GM18907 (cell line): ENCODE results near the gene HOXD8.

Source experiments
- ATAC-seq: cut with Tn5 transposase; IDR thresholded peaks from one replicate; pipeline ENCODE4 v1.9.1; 2021; ENCODE audit warnings: mild to moderate bottlenecking, moderate library complexity; ENCODE audit not compliant: unreplicated experiment

The HOXD8 gene

GRCh38 chr2:176114930-176115625, 14.4 kb upstream of the HOXD8 start:
- ATAC-seq: no peak

GRCh38 chr2:176115883-176116813, 13.4 kb upstream of the HOXD8 start, which contains the start of gene HOXD10:
HOXD10 (plus strand) TSS chr2:176116778; CDS start chr2:176116834, 56 bp downstream.
- ATAC-seq: no peak

- ATAC-seq: no peak
Measured at GRCh38 chr2:176117162-176117822, 12.2 kb upstream of the HOXD8 start.

DNA sequence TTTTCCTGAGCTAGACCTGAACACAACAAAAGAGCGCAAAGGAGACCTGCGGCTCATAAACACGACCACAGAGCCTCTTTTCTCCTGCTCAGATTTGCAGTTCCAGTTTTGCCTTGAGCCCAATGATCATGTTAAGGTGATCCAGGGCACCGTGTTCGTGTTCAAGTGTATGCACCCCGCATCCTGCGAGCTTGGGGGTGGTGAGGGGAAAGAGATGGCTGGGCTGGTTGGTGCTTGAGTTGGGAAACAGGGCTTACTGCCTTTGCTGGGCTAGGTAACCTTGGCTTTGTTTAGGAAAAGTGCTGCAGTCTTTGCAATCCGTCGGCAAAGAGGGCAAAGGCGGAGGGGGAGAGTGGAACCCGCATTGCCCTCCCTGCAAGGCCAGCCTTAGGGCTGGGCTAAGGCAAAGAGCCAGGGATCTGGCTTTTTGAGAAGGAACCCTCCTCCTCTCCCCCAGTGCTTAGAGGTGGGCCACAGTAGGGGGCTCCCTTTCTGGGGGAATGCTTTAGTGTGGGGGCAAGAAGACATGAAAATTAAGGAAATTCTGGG, 11.6 kb upstream of the HOXD8 start:
- no peak for ATAC-seq

GRCh38 chr2:176118601-176119339, 10.7 kb upstream of the HOXD8 start:
- no peak for ATAC-seq

DNA sequence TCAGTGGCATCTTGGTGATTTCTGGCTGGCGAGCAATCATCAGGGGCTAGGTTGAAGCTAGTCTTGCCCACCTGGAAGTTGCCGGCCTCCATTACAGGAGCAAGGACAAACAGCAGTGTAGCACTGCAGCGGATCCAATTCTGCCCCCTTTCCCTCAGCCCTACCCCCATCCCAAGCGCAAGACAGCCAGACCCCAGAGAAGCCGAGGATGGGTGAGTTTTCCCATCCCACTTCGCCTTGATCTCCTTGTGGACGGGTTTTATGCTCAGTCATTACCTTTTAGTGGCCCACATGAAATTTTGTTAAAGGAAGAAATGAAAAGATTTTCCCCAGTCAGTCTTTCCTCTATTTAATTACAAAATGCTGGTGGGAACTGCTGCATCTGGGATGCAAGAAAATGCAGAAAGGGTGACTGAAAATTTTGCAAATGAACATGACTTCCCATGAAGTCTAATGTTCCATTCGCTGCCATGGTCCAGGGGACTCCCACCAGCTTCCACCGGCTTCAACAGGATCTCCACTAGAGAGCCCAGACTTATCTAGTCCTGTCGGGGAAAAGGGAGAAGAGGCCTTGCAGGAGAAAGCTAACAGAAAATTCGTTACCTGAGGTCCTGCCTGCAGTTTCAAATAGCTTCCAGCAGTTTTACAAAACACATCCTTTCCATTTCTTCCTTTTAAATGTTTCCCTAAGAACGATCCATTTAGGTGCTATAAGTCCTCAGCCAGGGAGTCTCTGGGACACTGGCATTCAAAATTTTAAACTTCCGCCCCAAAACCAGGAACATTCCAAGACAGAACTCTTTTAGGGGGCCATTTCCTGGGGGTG, 8.9 kb upstream of the HOXD8 start:
- ATAC-seq: no peak

- no peak for ATAC-seq
Measured at GRCh38 chr2:176121190-176122051, 8.1 kb upstream of the HOXD8 start.

GRCh38 chr2:176122052-176122682, 7.3 kb upstream of the HOXD8 start:
- no peak for ATAC-seq

DNA sequence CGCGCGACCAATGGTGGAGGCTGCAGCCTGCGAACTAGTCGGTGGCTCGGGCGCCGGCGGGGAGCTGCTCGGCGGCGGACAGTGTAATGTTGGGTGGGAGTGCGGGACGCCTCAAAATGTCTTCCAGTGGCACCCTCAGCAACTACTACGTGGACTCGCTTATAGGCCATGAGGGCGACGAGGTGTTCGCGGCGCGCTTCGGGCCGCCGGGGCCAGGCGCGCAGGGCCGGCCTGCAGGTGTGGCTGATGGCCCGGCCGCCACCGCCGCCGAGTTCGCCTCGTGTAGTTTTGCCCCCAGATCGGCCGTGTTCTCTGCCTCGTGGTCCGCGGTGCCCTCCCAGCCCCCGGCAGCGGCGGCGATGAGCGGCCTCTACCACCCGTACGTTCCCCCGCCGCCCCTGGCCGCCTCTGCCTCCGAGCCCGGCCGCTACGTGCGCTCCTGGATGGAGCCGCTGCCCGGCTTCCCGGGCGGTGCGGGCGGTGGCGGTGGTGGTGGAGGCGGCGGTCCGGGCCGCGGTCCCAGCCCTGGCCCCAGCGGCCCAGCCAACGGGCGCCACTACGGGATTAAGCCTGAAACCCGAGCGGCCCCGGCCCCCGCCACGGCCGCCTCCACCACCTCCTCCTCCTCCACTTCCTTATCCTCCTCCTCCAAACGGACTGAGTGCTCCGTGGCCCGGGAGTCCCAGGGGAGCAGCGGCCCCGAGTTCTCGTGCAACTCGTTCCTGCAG, 6.7 kb upstream of the HOXD8 start, which contains the start of gene HOXD9:
Gene HOXD9, plus strand, starts transcription at position 37 of the 728 bp plus-strand sequence. Its CDS starts 50 bp downstream, at position 87.
- ATAC-seq: no peak

DNA sequence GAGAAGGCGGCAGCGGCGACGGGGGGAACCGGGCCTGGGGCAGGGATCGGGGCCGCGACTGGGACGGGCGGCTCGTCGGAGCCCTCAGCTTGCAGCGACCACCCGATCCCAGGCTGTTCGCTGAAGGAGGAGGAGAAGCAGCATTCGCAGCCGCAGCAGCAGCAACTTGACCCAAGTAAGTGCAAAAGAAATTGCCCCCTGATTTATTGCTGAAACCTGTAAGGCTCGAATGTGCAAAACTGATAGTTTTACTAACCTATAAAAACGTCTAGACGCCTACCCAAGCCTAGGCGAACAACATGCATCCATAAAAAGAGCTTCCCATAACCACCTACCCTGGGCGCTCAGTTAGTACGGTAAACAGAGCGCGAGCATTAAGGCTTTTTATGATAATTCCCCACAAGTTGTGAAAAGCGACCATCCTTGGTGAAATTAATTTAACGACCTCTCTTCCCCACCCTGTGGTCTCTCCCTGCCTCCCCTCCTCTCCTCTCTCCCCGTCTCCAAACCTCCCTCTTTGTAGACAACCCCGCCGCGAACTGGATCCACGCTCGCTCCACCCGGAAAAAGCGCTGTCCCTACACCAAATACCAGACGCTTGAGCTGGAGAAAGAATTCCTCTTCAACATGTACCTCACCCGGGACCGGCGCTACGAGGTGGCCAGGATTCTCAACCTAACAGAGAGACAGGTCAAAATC, 5.9 kb upstream of the HOXD8 start:
- no peak for ATAC-seq

GRCh38 chr2:176124110-176124946, 5.2 kb upstream of the HOXD8 start:
- ATAC-seq: no peak

- no peak for ATAC-seq
Measured at GRCh38 chr2:176124947-176125771, 4.3 kb upstream of the HOXD8 start.

DNA sequence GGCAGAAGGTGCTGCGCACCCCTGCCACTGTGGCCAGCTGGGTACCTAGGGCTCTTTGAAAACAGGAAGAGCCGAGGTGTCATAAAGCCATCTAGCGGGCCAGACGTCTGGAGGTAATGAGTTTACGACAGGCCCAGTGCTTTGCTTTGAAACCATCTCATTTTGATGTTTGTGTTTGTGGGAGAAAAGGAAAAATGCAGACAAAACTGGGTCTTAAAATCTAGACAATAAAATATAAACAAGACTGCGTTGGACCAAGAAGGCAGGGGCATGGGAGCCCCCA, 3.8 kb upstream of the HOXD8 start:
- no peak for ATAC-seq

- ATAC-seq: no peak
Measured at GRCh38 chr2:176126929-176127773, 2.4 kb upstream of the HOXD8 start.

- no peak for ATAC-seq
Measured at GRCh38 chr2:176127774-176128072, 1.8 kb upstream of the HOXD8 start.
